Left cardiac atrium (tissue), 4 donors: ENCODE results near the gene AADACL4. TPM values are rescaled to one million over a fixed set of nuclear protein-coding genes. Genes with fewer than 3 reads are reported as not detected.

Experiments used
- ATAC-seq, 2 donors: fragments of 200-7000 bp; cut with Tn5 transposase; one replicate each; pipeline ENCODE4 v1.9.1; 2020; ENCODE audit warnings: mild to moderate bottlenecking in 2 of 2, moderate library complexity in 2 of 2
- DNase-seq: peaks from one replicate; pipeline ENCODE4 v3.0.0-alpha.2; 2020
- intact Hi-C, 2 donors: fragments of 100-400 bp; cut with DNase I; formaldehyde crosslinking; loops; one replicate each; pipeline versions ENCODE4 v1.14.1 to v1.15.1; 2022 to 2023
- total RNA-seq, 2 donors: library from RNA; stranded (reverse); fragmentation: NEBNext Ultra II Directional; extraction: Animal tissue kit (Norgen Biotek cat#: 25700); gene quantifications; one replicate each; pipeline ENCODE4 v1.2.1, GENCODE V29; 2021
- donor health status: DM: no; HTN: yes; CAD: no.
- donor health status: DM: no; HTN: yes; CAD: no; lungs with severe emphysema.
- donor health status: DM: yes; HTN: yes; CAD: no.
- donor health status: Dilated cardiomyopathy.

AADACL4 gene
- total RNA-seq, 2 donors from 2014 or later = not detected

GRCh38 chr1:12609469-12610003 lies 34.3 kb upstream of the AADACL4 start:
- ATAC-seq (no peak), DNase-seq (no peak)
- intact Hi-C loops = no loop called here

DNA sequence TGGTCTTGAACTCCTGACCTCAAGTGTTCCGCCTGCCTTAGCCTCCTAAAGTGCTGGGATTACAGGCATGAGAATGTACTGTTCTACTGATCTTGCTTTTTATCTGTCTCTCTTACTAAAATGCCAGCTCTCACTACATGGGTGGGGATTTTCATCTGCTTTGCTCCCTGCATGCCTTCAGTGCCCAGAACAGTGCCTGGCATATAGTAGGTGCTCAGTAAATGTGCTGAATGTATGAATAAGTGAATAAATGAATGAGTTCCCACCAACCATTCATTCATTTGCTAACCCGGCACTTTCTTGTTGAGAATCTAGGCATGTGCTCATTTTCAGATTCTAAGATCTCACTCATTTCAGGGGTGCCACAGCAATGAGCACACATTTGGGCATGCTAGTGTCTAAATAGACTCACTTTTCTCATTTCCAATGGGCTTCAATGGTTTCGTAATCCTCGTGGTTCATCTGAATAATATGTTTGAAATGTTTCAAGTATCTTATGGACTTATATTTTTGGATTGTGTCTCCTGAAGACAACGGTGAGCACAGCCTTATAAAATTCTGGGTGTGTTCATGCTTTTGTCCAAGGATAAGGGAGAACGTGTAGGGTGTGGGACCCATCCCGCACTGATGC lies 33.5 kb upstream of the AADACL4 start:
- no peak for DNase-seq
- intact Hi-C loops = no loop called here
- ATAC-seq = no peak

GRCh38 chr1:12610941-12611340 lies 32.9 kb upstream of the AADACL4 start:
- no peak for DNase-seq
- intact Hi-C loops = no loop called here
- no peak for ATAC-seq

DNA sequence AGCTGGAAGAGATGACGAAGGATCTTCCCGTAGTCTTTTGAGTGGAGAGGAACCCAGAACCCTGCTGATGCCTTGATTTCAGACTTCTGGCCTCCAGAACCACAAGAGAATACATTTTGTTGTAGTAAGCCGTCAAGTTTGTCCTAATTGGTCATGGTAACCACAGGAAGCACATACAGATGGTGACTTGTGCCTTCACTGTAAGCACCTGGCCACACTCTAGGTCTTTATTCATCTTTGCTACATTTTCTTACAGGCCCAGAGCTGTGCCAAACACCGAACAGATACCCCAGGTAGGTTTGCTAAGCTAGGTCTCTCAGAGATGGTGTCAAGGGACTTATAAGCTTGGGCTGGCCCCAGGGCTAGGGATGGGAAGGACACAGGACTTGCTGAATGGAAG lies 30.7 kb upstream of the AADACL4 start:
- intact Hi-C loops = no loop called here
- ATAC-seq = no peak
- no peak for DNase-seq

- no peak for DNase-seq
- intact Hi-C loops = loop anchor here (5.0 kb wide), 3 partner anchors 137 to 207 kb away; no protein-coding TSS in a partner anchor
Measured at GRCh38 chr1:12614402-12615158, 29.3 kb upstream of the AADACL4 start.

DNA sequence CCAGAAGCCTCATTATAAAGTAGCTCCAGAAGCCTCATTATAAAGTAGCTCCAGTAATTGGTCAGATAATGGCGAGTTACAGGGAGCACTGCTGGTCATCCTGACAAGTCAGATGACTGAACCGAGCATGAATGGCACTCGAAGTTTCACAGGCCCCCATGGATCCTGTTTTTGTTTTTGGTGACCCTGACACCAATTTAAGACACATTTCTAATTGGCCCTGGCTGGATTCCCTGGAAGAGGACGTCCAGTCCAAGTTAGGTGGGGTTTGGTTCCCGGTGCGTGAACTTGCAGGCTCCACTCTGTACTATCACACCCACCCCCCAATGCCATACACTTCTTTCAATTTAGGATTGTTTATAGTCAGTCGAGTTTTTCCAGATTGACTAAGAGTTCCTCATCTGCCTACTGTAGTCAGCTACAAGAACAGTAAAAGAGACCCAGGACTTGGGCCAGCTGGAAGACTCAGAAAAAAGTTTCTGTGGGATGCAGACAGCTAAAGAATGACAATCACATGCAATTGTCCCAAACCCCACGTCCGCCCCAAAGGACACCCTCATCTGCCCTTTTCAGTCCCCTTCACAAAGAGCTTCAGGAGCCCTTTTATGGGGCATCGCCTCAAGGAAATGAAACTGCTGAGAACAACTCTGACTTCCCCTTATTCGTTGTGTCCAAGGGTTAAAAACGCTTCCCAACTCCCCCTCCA lies 28.6 kb upstream of the AADACL4 start:
- DNase-seq = no peak
- intact Hi-C loops = loop anchor here (5.0 kb wide), 3 partner anchors 138 to 208 kb away; no protein-coding TSS in a partner anchor
- ATAC-seq = no peak

More at GRCh38 chr1:12614402-12615158, 29.3 kb upstream of the AADACL4 start:
- ATAC-seq = no peak

DNA sequence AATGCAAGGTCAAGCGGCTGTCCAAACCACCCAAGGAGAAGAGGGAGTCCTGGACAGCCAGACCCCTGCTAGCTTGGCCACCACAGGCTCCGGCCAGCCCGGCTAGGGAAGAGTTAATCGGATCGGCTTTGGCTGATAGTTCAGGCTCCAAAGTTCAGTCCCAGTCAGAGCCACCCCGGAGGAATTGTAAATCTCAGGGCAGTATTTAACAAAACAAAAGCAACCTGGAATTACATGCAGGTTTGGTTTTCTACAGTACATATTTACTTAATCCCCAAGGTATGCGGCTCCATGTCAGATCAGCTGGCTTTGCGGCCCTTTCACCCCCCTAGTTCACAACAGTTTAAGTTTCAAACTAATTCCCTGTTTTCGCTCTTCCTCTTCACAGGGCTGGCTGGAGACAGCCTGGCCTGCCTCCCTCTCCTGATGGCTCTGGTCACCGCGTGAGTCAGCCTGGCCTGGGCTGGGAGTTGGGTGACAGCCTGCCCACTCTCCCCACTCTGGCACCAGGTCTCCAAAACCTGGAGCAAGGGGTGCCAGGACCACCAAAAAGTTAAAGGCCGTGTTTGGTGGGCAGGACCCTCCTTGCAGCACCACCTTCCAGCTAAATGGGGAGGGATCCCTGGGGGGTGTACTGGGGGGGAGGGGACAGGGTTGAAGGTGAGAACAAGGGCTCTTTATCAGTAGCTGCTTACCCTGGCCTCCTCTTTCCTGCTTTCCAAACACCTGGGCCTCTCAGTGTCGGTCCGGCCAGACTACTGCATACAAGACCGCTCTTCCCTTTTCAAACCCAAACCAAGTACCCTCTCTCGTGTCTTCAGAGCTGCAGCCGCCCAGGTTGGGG lies 27.8 kb upstream of the AADACL4 start:
- intact Hi-C loops = loop anchor here (2.0 to 5.0 kb wide), 4 partner anchors 19 to 209 kb away; no protein-coding TSS in a partner anchor
- ATAC-seq = peak; percentile 32 to 65
- peak; percentile 83 for DNase-seq

DNA sequence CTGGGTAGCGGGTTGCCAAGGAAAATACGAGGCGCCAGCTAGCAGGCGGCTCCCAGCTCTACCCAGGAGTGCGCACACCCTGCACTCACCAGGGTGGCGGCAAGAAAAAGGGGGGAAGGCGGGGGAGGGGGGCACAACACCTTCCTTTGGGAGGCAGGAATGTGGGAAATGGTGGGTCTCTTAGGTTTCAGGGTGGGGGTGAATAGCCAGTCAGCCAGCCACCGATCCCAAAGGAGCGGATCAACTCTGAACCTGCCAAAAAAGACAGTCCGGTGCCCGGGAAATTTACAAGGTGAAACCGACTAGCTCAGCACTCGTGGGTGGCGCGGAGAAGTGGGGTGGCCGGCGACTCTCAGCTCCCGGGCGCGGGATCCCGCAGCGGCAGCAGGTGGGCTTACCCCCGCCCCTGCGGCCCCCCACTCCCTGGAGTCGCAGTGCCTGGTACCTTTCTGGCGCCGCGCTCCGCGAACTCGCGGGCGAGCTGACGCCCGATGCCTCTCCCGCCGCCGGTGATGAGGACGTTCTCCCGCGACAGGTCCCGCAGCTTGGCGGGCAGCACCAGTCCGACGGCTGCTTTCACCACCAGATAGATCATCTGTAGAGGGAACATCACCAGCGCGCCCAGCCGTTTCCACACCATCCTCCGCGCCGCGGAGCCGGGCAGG lies 27.0 kb upstream of the AADACL4 start:
- ATAC-seq (peak in 1 of 2 donors; percentile 12), DNase-seq (peak; percentile 52)
- intact Hi-C loops = loop anchor here (2.0 to 5.0 kb wide), 4 partner anchors 20 to 210 kb away; no protein-coding TSS in a partner anchor

DNA sequence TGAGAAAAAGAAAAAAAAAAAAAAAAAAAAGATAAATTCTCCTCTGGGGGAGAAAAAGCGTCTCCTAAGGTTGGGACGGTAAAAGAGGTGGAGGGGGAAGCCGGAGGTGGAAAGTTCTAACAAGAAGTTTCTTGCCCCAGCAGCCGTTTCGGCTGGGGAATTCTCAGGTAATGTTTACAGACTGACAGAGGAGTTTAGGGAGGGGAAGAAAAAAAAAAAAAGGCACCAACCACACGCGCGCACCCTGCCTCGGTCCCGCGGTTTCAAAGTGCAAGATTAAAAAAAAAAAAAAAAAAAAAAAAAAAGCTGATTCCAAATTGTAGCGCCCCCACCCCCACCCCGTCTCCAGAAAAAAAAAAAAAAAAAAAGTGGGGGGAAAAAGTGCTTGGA lies 26.4 kb upstream of the AADACL4 start:
- DNase-seq (no peak), ATAC-seq (no peak)
- intact Hi-C loops = loop anchor here (2.0 to 5.0 kb wide), 4 partner anchors 21 to 210 kb away; no protein-coding TSS in a partner anchor

- ATAC-seq (peak; percentile 67 to 75), DNase-seq (peak; percentile 79)
- intact Hi-C loops = loop anchor here (2.0 to 5.0 kb wide), 5 partner anchors 21 to 211 kb away; no protein-coding TSS in a partner anchor
Measured at GRCh38 chr1:12617901-12618660, 25.8 kb upstream of the AADACL4 start, which contains the start of gene DHRS3. TSS of gene DHRS3 (minus strand) at chr1:12618210. CDS start at chr1:12617348, 862 bp downstream.

- intact Hi-C loops = loop anchor here (2.0 to 5.0 kb wide), 4 partner anchors 141 to 212 kb away; no protein-coding TSS in a partner anchor
- no peak for DNase-seq
- no peak for ATAC-seq
Measured at GRCh38 chr1:12618661-12618964, 25.3 kb upstream of the AADACL4 start.

DNA sequence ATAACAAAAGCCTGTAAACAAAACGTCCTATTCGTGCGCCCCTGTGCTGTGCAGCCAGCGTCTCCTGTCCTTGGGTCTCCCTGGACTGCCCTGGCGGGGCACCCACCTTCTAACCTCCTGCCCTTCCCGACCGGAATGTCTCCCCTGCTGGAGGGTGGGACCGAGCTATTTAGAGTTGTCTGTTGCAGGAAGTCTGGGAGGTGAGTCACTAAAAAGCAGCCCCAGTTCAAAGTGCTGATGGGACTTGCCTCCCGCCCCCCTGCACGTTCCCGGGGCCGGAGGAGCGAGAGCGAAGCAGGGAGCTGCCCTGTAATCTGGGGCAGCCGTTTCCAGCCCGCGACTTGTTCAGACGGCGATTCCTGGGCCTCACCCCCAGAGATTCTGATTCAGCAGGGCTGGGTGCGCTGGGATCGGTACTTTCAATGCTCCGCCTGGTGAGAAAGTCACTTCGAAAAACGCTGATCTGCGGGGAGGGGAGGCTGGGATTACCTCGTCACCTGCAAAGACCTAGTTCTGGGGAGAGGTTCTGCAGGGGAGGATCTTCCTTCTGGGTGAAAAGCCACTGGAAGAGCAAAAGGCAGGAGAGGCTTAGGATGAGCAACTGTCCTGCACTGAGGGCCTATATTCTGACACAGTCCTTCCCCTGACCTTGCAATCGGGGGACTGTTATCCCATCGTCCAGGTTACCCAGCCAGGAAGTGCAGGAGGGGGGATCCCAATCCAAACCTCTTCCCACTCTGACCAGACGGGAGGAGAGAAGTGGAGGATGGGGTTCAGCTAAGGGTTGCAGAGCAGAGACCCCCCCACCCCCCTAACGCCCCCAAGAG lies 24.7 kb upstream of the AADACL4 start:
- intact Hi-C loops = loop anchor here (2.0 to 5.0 kb wide), 4 partner anchors 142 to 212 kb away; no protein-coding TSS in a partner anchor
- DNase-seq = peak; percentile 83

GRCh38 chr1:12619792-12620487 lies 23.9 kb upstream of the AADACL4 start:
- DNase-seq = peak; percentile 89
- ATAC-seq = peak; percentile 51 to 57
- intact Hi-C loops = loop anchor here (2.0 to 10.0 kb wide), 5 partner anchors 143 to 305 kb away; no protein-coding TSS in a partner anchor

More for the DNA sequence above, 24.7 kb upstream of the AADACL4 start:
- peak; percentile 42 to 72 for ATAC-seq

- intact Hi-C loops = loop anchor here in 1 of 2 donors (10.0 kb wide), 1 partner anchor 306 kb away; no protein-coding TSS in a partner anchor
- ATAC-seq = no peak
- no peak for DNase-seq
Measured at GRCh38 chr1:12620488-12620865, 23.4 kb upstream of the AADACL4 start.

DNA sequence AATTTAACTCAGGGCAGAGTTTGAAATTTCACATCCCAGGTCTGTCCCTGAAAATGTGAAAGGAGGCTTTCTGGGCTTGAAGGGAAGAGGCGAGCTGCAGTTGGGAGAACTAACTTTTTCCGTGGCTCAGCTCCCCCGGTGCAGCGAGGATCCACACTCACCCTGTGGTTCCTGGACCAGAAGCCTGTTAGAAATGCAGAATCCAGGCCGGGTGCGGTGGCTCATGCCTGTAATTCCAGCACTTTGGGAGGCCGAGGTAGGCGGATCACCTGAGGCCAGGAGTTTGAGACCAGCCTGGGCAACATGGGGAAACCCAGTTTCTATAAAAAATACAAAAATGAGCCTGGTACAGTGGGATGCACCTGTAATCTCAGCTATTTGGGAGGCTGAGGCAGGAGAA lies 23.0 kb upstream of the AADACL4 start:
- ATAC-seq (no peak), DNase-seq (no peak)
- intact Hi-C loops = loop anchor here in 1 of 2 donors (10.0 kb wide), 1 partner anchor 306 kb away; no protein-coding TSS in a partner anchor
